Neuronal stem cell (in vitro differentiated cells): ENCODE data around the gene GAPDHS.

ENCODE experiments used
- DNase-seq: peaks from one replicate; pipeline ENCODE4 v3.0.0-alpha.2; 2013; ENCODE audit warnings: low spot score
- H2AFZ ChIP-seq: one replicate; pipeline ENCODE4 v1.6.1; 2013; ENCODE audit warnings: mild to moderate bottlenecking, low read length, inconsistent platforms
- H2AK5ac ChIP-seq: 2 replicates; pipeline ENCODE4 v1.6.1; 2013; ENCODE audit warnings: low read depth, mild to moderate bottlenecking, inconsistent platforms, low read length, moderate library complexity, mixed read lengths
- H2BK120ac ChIP-seq: 2 replicates; pipeline ENCODE4 v1.6.1; 2013; ENCODE audit warnings: low read depth, mild to moderate bottlenecking, inconsistent platforms, low read length, moderate library complexity, mixed read lengths
- H2BK12ac ChIP-seq: one replicate; pipeline ENCODE4 v1.6.1; 2013; ENCODE audit warnings: low read length, inconsistent platforms
- H2BK15ac ChIP-seq: 2 replicates; pipeline ENCODE4 v1.6.1; 2013; ENCODE audit warnings: mild to moderate bottlenecking, low read length, inconsistent platforms, mixed read lengths
- H2BK5ac ChIP-seq: one replicate; pipeline ENCODE4 v1.6.1; 2013; ENCODE audit warnings: inconsistent platforms, mild to moderate bottlenecking, low read length, moderate library complexity
- H3K14ac ChIP-seq: one replicate; pipeline ENCODE4 v1.6.1; 2013; ENCODE audit warnings: low read length, inconsistent platforms
- H3K18ac ChIP-seq: 2 replicates; pipeline ENCODE4 v1.6.1; 2013; ENCODE audit warnings: low read length, inconsistent platforms
- H3K23ac ChIP-seq: 2 replicates; pipeline ENCODE4 v1.6.1; 2013; ENCODE audit warnings: low read depth, mild to moderate bottlenecking, mixed read lengths, low read length, inconsistent platforms; ENCODE audit not compliant: poor library complexity
- H3K27ac ChIP-seq: replicated peaks from 3 replicates; pipeline ENCODE4 v1.5.1; 2013; ENCODE audit warnings: low read length, inconsistent platforms
- H3K27me3 ChIP-seq, 3 experiments: 2 replicates each; pipeline ENCODE4 v1.6.1; 2013; ENCODE audit warnings: low read length in 3 of 3, mild to moderate bottlenecking in 2 of 3, inconsistent platforms in 1 of 3, low read depth in 1 of 3, mixed read lengths in 1 of 3, moderate library complexity in 1 of 3; ENCODE audit not compliant: control insufficient read depth in 3 of 3, insufficient read depth in 3 of 3
- H3K36me3 ChIP-seq, 2 donors: replicated peaks in 1 of 2; 2 replicates each; pipeline ENCODE4 v1.6.1; 2013; ENCODE audit warnings: low read length in 2 of 2; ENCODE audit not compliant: control insufficient read depth in 2 of 2, insufficient read depth in 2 of 2
- H3K4ac ChIP-seq: 2 replicates; pipeline ENCODE4 v1.6.1; 2013; ENCODE audit warnings: inconsistent platforms, mild to moderate bottlenecking, low read length, moderate library complexity
- H3K4me1 ChIP-seq, 2 donors: 1 replicate in 1 of 2; 2 replicates in 1 of 2; pipeline ENCODE4 v1.6.1; 2013; ENCODE audit warnings: low read length in 2 of 2, low read depth in 1 of 2; ENCODE audit not compliant: control insufficient read depth in 2 of 2, insufficient read depth in 1 of 2
- H3K4me2 ChIP-seq: one replicate; pipeline ENCODE4 v1.6.1; 2013; ENCODE audit warnings: mild to moderate bottlenecking, low read length, inconsistent platforms; ENCODE audit not compliant: insufficient read depth, poor library complexity, severe bottlenecking
- H3K4me3 ChIP-seq, 2 donors: 2 replicates each; pipeline ENCODE4 v1.5.1; 2013; ENCODE audit warnings: low read length in 2 of 2, mild to moderate bottlenecking in 2 of 2, inconsistent platforms in 1 of 2, moderate library complexity in 1 of 2
- H3K79me1 ChIP-seq: one replicate; pipeline ENCODE4 v1.6.1; 2013; ENCODE audit warnings: low read depth, mild to moderate bottlenecking, inconsistent platforms, low read length, moderate library complexity
- H3K9ac ChIP-seq: one replicate; pipeline ENCODE4 v1.6.1; 2013; ENCODE audit warnings: mild to moderate bottlenecking, low read depth, low read length, inconsistent platforms; ENCODE audit not compliant: poor library complexity
- H3K9me3 ChIP-seq, 2 donors: replicated peaks in 1 of 2; 2 replicates each; pipeline versions ENCODE3 to v1.6.1; 2013; ENCODE audit warnings: low read length in 2 of 2, mild to moderate bottlenecking in 2 of 2, inconsistent platforms in 1 of 2, low read depth in 1 of 2, mixed read lengths in 1 of 2, moderate library complexity in 1 of 2; ENCODE audit not compliant: control insufficient read depth in 2 of 2, insufficient read depth in 1 of 2
- H4K8ac ChIP-seq: one replicate; pipeline ENCODE4 v1.6.1; 2013; ENCODE audit warnings: low read depth, mild to moderate bottlenecking, inconsistent platforms, low read length, moderate library complexity
- H4K91ac ChIP-seq: one replicate; pipeline ENCODE4 v1.6.1; 2013; ENCODE audit warnings: low read length, low read depth, mild to moderate bottlenecking, inconsistent platforms; ENCODE audit not compliant: poor library complexity
- WGBS, 2 donors: extraction: QIAGEN DNeasy Blood & Tissue Kit; methylation state at CpG; one replicate each; pipeline ENCODE4 v1.1.7; 2013; ENCODE audit warnings: missing lambda C conversion rate in 2 of 2, mixed read lengths in 1 of 2; ENCODE audit not compliant: insufficient read length in 2 of 2, insufficient replicate concordance in 1 of 2; ENCODE audit errors: extremely low coverage in 2 of 2; 5-methylcytosine and 5-hydroxymethylcytosine counted together

The GAPDHS gene

DNA sequence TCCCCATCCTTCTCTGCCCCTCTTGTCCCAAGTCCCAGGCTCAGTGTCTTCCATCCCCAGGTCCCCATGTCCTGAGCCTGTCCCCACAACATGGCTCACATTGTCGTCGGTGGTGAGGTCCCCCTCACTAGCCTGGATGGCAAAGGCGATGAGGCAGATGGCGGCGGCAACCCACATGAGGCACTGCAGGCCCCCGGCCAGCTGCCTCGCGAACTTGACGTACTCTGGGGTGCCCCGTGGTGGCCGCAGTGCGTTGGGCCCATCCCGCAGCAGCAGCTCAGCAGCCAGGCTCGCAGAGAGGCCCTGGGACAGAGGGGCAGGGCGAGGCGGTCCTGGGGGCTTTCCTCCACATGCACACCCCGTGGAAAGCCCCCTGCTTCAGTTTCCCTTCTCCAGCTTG, 29.1 kb downstream of the GAPDHS start:
- H3K27me3 ChIP-seq: peaks cover 2 to 54% (median 23%) of the 10 kb centered on the region in 3 experiments
- peak overlapping the region; percentile 63 for H2AFZ ChIP-seq
- H2AK5ac ChIP-seq: peak overlapping the region; percentile 74
- peak overlapping the region; percentile 52 for H3K23ac ChIP-seq
- no peak overlapping the region for H2BK120ac ChIP-seq
- H3K27ac ChIP-seq: no peak overlapping the region
- H4K8ac ChIP-seq: no peak overlapping the region
- H4K91ac ChIP-seq: no peak overlapping the region
- no peak overlapping the region for H3K18ac ChIP-seq
- peak overlapping the region; percentile 58 for H2BK15ac ChIP-seq
- peak overlapping the region; percentile 47 for H3K14ac ChIP-seq
- WGBS, 2 donors: no CpG with 5 or more reads among the region's 17 CpGs
- H3K9me3 ChIP-seq: peaks cover 0 to 4% of the 10 kb centered on the region in 2 donors
- no peak for DNase-seq
- no peak overlapping the region for H3K4ac ChIP-seq
- peaks cover 2% of the 10 kb centered on the region for H3K79me1 ChIP-seq
- peaks cover 0 to 3% of the 10 kb centered on the region in 2 donors for H3K4me1 ChIP-seq
- H3K4me2 ChIP-seq: no peak overlapping the region
- H3K36me3 ChIP-seq: no peaks in the 10 kb centered on the region
- no peak overlapping the region for H2BK12ac ChIP-seq
- no peak overlapping the region for H2BK5ac ChIP-seq
- no peak overlapping the region for H3K9ac ChIP-seq
- H3K4me3 ChIP-seq: peak overlapping the region in 1 of 2 donors; percentile 58

DNA sequence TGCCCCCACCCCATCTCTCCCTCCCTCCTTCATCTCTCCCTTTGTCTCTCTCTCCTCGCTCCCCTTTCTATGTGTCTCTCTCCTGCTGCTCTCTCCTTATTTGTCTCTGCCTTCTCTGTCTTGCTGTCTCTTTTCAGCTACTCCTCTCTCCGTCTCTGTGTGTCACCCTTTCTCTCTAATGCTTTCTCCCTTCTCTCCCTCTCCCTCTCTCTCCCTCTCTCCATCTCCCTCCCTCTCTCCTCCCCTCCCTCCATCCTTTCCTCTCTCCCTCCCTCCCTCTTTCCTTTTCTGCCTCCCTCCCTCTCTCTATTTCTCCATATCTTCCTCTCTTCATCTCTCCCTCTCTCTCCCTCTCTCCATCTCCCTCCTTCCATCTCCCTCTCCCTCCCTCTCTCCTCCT, 29.5 kb downstream of the GAPDHS start:
- no peak overlapping the region for H3K4me3 ChIP-seq
- H2BK5ac ChIP-seq: no peak overlapping the region
- no peak overlapping the region for H2BK12ac ChIP-seq
- H3K9ac ChIP-seq: no peak overlapping the region
- H3K23ac ChIP-seq: no peak overlapping the region
- no peak overlapping the region for H3K27ac ChIP-seq
- no peak overlapping the region for H3K18ac ChIP-seq
- no peak for DNase-seq
- no peak overlapping the region for H3K4me2 ChIP-seq
- H2BK120ac ChIP-seq: no peak overlapping the region
- no peak overlapping the region for H2BK15ac ChIP-seq
- no peak overlapping the region for H3K14ac ChIP-seq
- H2AK5ac ChIP-seq: no peak overlapping the region
- H4K8ac ChIP-seq: no peak overlapping the region
- H3K36me3 ChIP-seq: no peaks in the 10 kb centered on the region
- H4K91ac ChIP-seq: no peak overlapping the region
- H3K27me3 ChIP-seq: peaks cover 2 to 52% (median 23%) of the 10 kb centered on the region in 3 experiments
- H3K9me3 ChIP-seq: peaks cover 0 to 4% of the 10 kb centered on the region in 2 donors
- H2AFZ ChIP-seq: peak overlapping the region; percentile 63
- WGBS, 2 donors: no CpG with 5 or more reads among the region's 2 CpGs
- H3K79me1 ChIP-seq: peaks cover 2% of the 10 kb centered on the region
- no peak overlapping the region for H3K4ac ChIP-seq
- H3K4me1 ChIP-seq: peaks cover 0 to 3% of the 10 kb centered on the region in 2 donors

DNA sequence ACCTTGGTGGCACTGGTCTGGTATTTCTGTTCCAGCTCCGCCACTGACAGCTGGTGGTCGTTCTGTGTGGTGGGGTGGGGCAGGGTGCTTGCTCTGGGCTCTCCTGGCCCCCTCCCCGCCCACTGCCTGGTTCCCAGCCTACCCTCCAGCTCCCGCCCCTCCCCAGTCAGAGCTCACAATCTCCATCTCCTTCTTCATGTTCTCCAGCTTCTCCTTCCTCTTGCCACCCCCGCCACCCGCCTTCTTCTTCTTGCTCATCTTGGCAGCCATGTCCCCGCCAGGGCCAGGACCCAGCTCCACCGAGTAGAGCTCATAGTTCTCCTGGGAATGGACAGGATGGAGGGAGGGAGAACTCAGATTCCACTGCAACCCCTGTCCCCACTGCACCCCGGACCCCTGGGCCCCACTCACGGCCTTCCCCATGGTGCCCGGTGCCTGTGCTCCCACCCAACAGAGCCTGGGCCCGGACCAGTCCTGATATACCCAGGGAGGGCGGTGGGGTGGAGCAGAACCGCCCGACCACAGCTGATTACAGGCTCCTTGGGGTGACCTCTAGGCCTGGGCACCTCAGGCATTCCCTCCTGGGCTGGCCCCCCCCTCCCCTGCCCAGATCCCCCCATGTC, 30.1 kb downstream of the GAPDHS start, which contains the start of gene ATP4A:
Gene ATP4A (minus strand): TSS at position 452 of the 623 bp plus-strand sequence. CDS start 29 bp downstream, at position 423.
- peaks cover 2 to 49% (median 22%) of the 10 kb centered on the region in 3 experiments for H3K27me3 ChIP-seq
- H3K79me1 ChIP-seq: peaks cover 2% of the 10 kb centered on the region
- H4K8ac ChIP-seq: no peak within 1 kb of the TSS
- H2BK5ac ChIP-seq: no peak within 1 kb of the TSS
- H3K4me2 ChIP-seq: no peak within 1 kb of the TSS
- no peak within 1 kb of the TSS for H4K91ac ChIP-seq
- H3K18ac ChIP-seq: no peak within 1 kb of the TSS
- no peak within 1 kb of the TSS for H3K27ac ChIP-seq
- H2BK120ac ChIP-seq: no peak within 1 kb of the TSS
- no peak within 1 kb of the TSS for H3K4me3 ChIP-seq
- H2AK5ac ChIP-seq: peak within 1 kb of the TSS; percentile 74
- peaks cover 0 to 4% of the 10 kb centered on the region in 2 donors for H3K9me3 ChIP-seq
- no peak for DNase-seq
- H2AFZ ChIP-seq: peak within 1 kb of the TSS; percentile 63
- H3K36me3 ChIP-seq: no peaks in the 10 kb centered on the region
- no peak within 1 kb of the TSS for H2BK12ac ChIP-seq
- no CpG with 5 or more reads among the region's 15 CpGs for WGBS, 2 donors
- no peak within 1 kb of the TSS for H3K4ac ChIP-seq
- H3K9ac ChIP-seq: no peak within 1 kb of the TSS
- peak within 1 kb of the TSS; percentile 47 for H3K14ac ChIP-seq
- peaks cover 0 to 2% of the 10 kb centered on the region in 2 donors for H3K4me1 ChIP-seq
- H2BK15ac ChIP-seq: peak within 1 kb of the TSS; percentile 58
- H3K23ac ChIP-seq: peak within 1 kb of the TSS; percentile 52

GRCh38 chr19:35565016-35565856, 32.0 kb downstream of the GAPDHS start:
- peak overlapping the region; percentile 84 for H2BK12ac ChIP-seq
- H2AK5ac ChIP-seq: no peak overlapping the region
- H3K27ac ChIP-seq: no peak overlapping the region
- H3K79me1 ChIP-seq: peaks cover 2% of the 10 kb centered on the region
- no peak overlapping the region for H4K8ac ChIP-seq
- H3K4ac ChIP-seq: no peak overlapping the region
- H3K9me3 ChIP-seq: no peaks in the 10 kb centered on the region
- H2AFZ ChIP-seq: no peak overlapping the region
- H2BK15ac ChIP-seq: no peak overlapping the region
- no peak overlapping the region for H3K4me3 ChIP-seq
- H3K18ac ChIP-seq: peak overlapping the region; percentile 57
- H3K14ac ChIP-seq: peak overlapping the region; percentile 38
- no peak overlapping the region for H4K91ac ChIP-seq
- no peak overlapping the region for H3K23ac ChIP-seq
- H2BK5ac ChIP-seq: peak overlapping the region; percentile 75
- H2BK120ac ChIP-seq: no peak overlapping the region
- H3K4me2 ChIP-seq: no peak overlapping the region
- H3K36me3 ChIP-seq: no peaks in the 10 kb centered on the region
- no peak for DNase-seq
- H3K9ac ChIP-seq: no peak overlapping the region
- H3K27me3 ChIP-seq: peaks cover 0 to 30% (median 4%) of the 10 kb centered on the region in 3 experiments
- no peaks in the 10 kb centered on the region for H3K4me1 ChIP-seq
- no CpG with 5 or more reads among the region's 12 CpGs for WGBS, 2 donors
